Measurements from ENCODE around the gene MRPS18B. TPM values are rescaled to one million over a fixed set of nuclear protein-coding genes. Genes with fewer than 3 reads are reported as not detected.

Gene MRPS18B
- total RNA-seq, 4 donors from 2014 or later = 48.1 to 85.7 (median 62.4) TPM

DNA sequence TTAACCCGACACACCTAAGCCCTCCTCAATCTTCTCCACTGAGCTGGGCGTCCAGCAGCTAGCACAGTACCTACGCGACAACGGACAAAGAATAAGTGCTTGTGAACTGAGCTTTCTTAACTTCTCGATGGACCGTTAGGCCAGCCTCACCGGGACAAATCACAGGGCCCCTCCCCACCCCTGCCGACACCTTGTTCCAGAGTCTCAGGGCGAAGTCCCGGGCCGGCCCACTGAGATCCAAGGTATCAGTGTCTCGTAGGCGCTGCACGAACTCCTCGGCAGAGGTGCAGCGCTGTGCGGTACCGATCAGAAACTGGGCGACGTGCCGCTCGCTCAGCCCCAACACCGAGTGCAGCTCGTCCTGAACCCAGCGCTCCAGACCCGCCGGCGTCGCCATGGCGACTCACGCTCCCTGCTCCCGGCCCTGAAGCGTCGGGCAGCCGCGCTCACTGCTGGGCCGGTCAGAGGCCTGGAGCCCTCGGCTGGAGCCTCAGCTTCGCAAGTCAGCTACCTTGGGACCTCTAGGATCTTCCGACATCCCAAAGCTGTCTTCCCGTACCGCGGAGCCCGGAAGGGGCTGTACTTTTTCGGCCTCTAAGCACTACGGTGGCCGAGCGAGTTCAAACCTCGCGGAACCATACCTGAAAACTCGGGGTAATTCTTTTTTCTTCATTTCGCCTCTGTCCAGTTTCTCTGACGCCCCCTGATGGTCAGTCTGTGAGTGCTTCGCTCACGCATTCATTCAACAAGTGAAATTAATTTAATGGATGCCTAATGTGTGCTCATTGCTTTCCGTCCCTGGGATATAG lies 55.0 kb downstream of the MRPS18B start, which contains the start of gene DHX16:
Gene DHX16, minus strand, starts transcription at position 562 of the 809 bp plus-strand sequence. Its CDS starts 165 bp downstream, at position 397.
- Histone ChIP-seq H3K27me3 (no peaks in the 10 kb centered on the region), H3K4me3 (peak within 1 kb of the TSS; percentile 82), H3K36me3 (peaks cover 37% of the 10 kb centered on the region), H3K27ac (peak within 1 kb of the TSS; percentile 69), H3K9me3 (no peaks in the 10 kb centered on the region), H3K4me1 (peaks cover 24% of the 10 kb centered on the region)
- under 1% methylated on average over 27 of the region's 57 CpGs for WGBS
- TF ChIP-seq, protein P1, sequence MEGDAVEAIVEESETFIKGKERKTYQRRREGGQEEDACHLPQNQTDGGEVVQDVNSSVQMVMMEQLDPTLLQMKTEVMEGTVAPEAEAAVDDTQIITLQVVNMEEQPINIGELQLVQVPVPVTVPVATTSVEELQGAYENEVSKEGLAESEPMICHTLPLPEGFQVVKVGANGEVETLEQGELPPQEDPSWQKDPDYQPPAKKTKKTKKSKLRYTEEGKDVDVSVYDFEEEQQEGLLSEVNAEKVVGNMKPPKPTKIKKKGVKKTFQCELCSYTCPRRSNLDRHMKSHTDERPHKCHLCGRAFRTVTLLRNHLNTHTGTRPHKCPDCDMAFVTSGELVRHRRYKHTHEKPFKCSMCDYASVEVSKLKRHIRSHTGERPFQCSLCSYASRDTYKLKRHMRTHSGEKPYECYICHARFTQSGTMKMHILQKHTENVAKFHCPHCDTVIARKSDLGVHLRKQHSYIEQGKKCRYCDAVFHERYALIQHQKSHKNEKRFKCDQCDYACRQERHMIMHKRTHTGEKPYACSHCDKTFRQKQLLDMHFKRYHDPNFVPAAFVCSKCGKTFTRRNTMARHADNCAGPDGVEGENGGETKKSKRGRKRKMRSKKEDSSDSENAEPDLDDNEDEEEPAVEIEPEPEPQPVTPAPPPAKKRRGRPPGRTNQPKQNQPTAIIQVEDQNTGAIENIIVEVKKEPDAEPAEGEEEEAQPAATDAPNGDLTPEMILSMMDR (IDR thresholded peaks at IDR 0.05) = peak; percentile 68 to 85
- TF ChIP-seq POLR2A (IDR thresholded peaks at IDR 0.05) (peak in 1 of 2 donors; percentile 31), POLR2AphosphoS5 (IDR thresholded peaks at IDR 0.05) (peak in 2 of 3 donors; percentile 85 to 95), EP300 (IDR thresholded peaks at IDR 0.05) (no peak)
- DNase-seq (ENCODE audit: low spot score in 2 of 2) = peak; percentile 96 to 97

Other genes starting within 250 kb of the MRPS18B start
- gene HLA-E, start 128.3 kb upstream of the MRPS18B start, total RNA-seq = 100 to 1,000 TPM; 496 to 771 (median 601) TPM
- gene GNL1, start 61.4 kb upstream of the MRPS18B start, total RNA-seq = 10 to 100 TPM; 33.9 to 58.9 (median 38.9) TPM
- 10 to 100 TPM in 1 of 4 donors, 1 to 10 TPM in 3; 5.5 to 10.6 (median 9.0) TPM for gene PRR3, start 60.5 kb upstream of the MRPS18B start, total RNA-seq
- 10 to 100 TPM; 41.7 to 46.4 (median 45.0) TPM for gene ABCF1, start 46.4 kb upstream of the MRPS18B start, total RNA-seq
- 10 to 100 TPM; 27.2 to 68.2 (median 46.7) TPM for gene PPP1R10, start 597 bp upstream of the MRPS18B start, total RNA-seq
- 10 to 100 TPM in 1 of 4 donors, 1 to 10 TPM in 3; 4.7 to 24.0 (median 7.9) TPM for gene ATAT1, start 9.0 kb downstream of the MRPS18B start, total RNA-seq
- 10 to 100 TPM in 3 of 4 donors, 1 to 10 TPM in 1; 10.0 to 31.3 (median 15.5) TPM for gene C6orf136, start 29.3 kb downstream of the MRPS18B start, total RNA-seq
- 10 to 100 TPM; 24.3 to 48.5 (median 33.7) TPM for gene DHX16, start 55.2 kb downstream of the MRPS18B start, total RNA-seq
- 10 to 100 TPM; 25.2 to 31.0 (median 29.2) TPM for gene PPP1R18, start 68.8 kb downstream of the MRPS18B start, total RNA-seq
- 1 to 10 TPM; 2.3 to 9.0 (median 6.8) TPM for gene NRM, start 73.1 kb downstream of the MRPS18B start, total RNA-seq
- gene MDC1, start 99.4 kb downstream of the MRPS18B start, total RNA-seq = 10 to 100 TPM; 10.4 to 27.0 (median 16.3) TPM
- 100 to 1,000 TPM; 166 to 348 (median 244) TPM for gene TUBB, start 102.5 kb downstream of the MRPS18B start, total RNA-seq
- 10 to 100 TPM; 28.4 to 60.8 (median 45.5) TPM for gene FLOT1, start 124.8 kb downstream of the MRPS18B start, total RNA-seq
- 10 to 100 TPM; 22.0 to 86.2 (median 45.8) TPM for gene IER3, start 126.7 kb downstream of the MRPS18B start, total RNA-seq

Measured in suprapubic skin (tissue), 4 donors.